ENCODE results near the gene COPG1. TPM values are rescaled to one million over a fixed set of nuclear protein-coding genes. Genes with fewer than 3 reads are reported as not detected.

COPG1 gene
- total and polyA plus RNA-seq, 2 of the 13 experiments (the other 11 are each of a cell fraction or from before 2014, with no cell fraction given): 98.6 to 166 TPM

GRCh38 chr3:129249284-129250065 is at the start of gene COPG1 (continued):
- TF ChIP-seq, protein P1, sequence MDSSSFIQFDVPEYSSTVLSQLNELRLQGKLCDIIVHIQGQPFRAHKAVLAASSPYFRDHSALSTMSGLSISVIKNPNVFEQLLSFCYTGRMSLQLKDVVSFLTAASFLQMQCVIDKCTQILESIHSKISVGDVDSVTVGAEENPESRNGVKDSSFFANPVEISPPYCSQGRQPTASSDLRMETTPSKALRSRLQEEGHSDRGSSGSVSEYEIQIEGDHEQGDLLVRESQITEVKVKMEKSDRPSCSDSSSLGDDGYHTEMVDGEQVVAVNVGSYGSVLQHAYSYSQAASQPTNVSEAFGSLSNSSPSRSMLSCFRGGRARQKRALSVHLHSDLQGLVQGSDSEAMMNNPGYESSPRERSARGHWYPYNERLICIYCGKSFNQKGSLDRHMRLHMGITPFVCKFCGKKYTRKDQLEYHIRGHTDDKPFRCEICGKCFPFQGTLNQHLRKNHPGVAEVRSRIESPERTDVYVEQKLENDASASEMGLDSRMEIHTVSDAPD (CRISPR knock-in tag; IDR thresholded peaks at IDR 0.05): no peak
- TF ChIP-seq FOXP1 (IDR thresholded peaks at IDR 0.05): no peak
- no peak for TF ChIP-seq FOXP1 (CRISPR knock-in tag; IDR thresholded peaks at IDR 0.05)
- TF ChIP-seq NFIB (CRISPR knock-in tag; IDR thresholded peaks at IDR 0.05; ENCODE audit: borderline replicate concordance): no peak
- TF ChIP-seq ZNF816 (CRISPR knock-in tag; IDR thresholded peaks at IDR 0.05; ENCODE audit: borderline replicate concordance): no peak
- peak; percentile 83; the same call in 1 of the 2 replicates for TF ChIP-seq KMT2B (CRISPR knock-in tag; IDR thresholded peaks at IDR 0.05)
- no peak for TF ChIP-seq ZNF207 (IDR thresholded peaks at IDR 0.05; ENCODE audit: borderline replicate concordance)
- TF ChIP-seq ZNF556 (CRISPR knock-in tag; IDR thresholded peaks at IDR 0.05; ENCODE audit: borderline replicate concordance): 0 out of 2 replicates have a peak, but pooled peaks have one; percentile 28
- peak; percentile 95; the same call in 1 of the 2 replicates for TF ChIP-seq SIN3A (IDR thresholded peaks at IDR 0.05; ENCODE audit: borderline replicate concordance, low read depth, low read length)
- no peak for TF ChIP-seq RCOR2 (CRISPR knock-in tag; IDR thresholded peaks at IDR 0.05)
- peak; percentile 29 for TF ChIP-seq SRSF1 (optimal IDR thresholded peaks at IDR 0.05; ENCODE audit: low read depth, low read length)
- TF ChIP-seq ZNF367 (CRISPR knock-in tag; IDR thresholded peaks at IDR 0.05; ENCODE audit: borderline replicate concordance): no peak
- no peak for TF ChIP-seq ARNT (IDR thresholded peaks at IDR 0.05)
- peak; percentile 60; the same call in 1 of the 2 replicates for TF ChIP-seq KDM3A (CRISPR knock-in tag; IDR thresholded peaks at IDR 0.05; ENCODE audit: low read depth)
- TF ChIP-seq ZBTB25 (CRISPR knock-in tag; IDR thresholded peaks at IDR 0.05): peak; percentile 66; the same call in 1 of the 2 replicates
- TF ChIP-seq ZNF34 (CRISPR knock-in tag; IDR thresholded peaks at IDR 0.05; ENCODE audit: borderline replicate concordance): no peak
- TF ChIP-seq ZNF317 (CRISPR knock-in tag; IDR thresholded peaks at IDR 0.05): peak; percentile 73
- no peak; the same call in 1 of the 2 replicates for TF ChIP-seq TSC22D2 (CRISPR knock-in tag; IDR thresholded peaks at IDR 0.05; ENCODE audit: borderline replicate concordance)
- peak; percentile 51 for TF ChIP-seq TARDBP (CRISPR knock-in tag; IDR thresholded peaks at IDR 0.05)
- TF ChIP-seq, protein P2, sequence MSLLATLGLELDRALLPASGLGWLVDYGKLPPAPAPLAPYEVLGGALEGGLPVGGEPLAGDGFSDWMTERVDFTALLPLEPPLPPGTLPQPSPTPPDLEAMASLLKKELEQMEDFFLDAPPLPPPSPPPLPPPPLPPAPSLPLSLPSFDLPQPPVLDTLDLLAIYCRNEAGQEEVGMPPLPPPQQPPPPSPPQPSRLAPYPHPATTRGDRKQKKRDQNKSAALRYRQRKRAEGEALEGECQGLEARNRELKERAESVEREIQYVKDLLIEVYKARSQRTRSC (CRISPR knock-in tag; IDR thresholded peaks at IDR 0.05; ENCODE audit: low read depth): no peak
- TF ChIP-seq ZNF557 (CRISPR knock-in tag; IDR thresholded peaks at IDR 0.05): no peak
- TF ChIP-seq, protein P3, sequence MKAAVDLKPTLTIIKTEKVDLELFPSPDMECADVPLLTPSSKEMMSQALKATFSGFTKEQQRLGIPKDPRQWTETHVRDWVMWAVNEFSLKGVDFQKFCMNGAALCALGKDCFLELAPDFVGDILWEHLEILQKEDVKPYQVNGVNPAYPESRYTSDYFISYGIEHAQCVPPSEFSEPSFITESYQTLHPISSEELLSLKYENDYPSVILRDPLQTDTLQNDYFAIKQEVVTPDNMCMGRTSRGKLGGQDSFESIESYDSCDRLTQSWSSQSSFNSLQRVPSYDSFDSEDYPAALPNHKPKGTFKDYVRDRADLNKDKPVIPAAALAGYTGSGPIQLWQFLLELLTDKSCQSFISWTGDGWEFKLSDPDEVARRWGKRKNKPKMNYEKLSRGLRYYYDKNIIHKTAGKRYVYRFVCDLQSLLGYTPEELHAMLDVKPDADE (CRISPR knock-in tag; IDR thresholded peaks at IDR 0.05): 0 out of 2 replicates have a peak, but pooled peaks have one; percentile 48
- TF ChIP-seq CCAR2 (optimal IDR thresholded peaks at IDR 0.05; ENCODE audit: low read depth, low read length): no peak
- peak; percentile 64; the same call in 1 of the 2 replicates for TF ChIP-seq HES4 (CRISPR knock-in tag; IDR thresholded peaks at IDR 0.05; ENCODE audit: borderline replicate concordance)
- no peak for TF ChIP-seq ZNF781 (CRISPR knock-in tag; IDR thresholded peaks at IDR 0.05; ENCODE audit: borderline replicate concordance, not compliant biosample characterization)
- 0 out of 2 replicates have a peak, but pooled peaks have one; percentile 54 for TF ChIP-seq ZNF564 (CRISPR knock-in tag; IDR thresholded peaks at IDR 0.05)
